HG03108 (cell line): ENCODE data around the gene CD160.
"Not testable (repeated sequence)": the region's sequence is repeated elsewhere in the genome, so short reads cannot be mapped to it uniquely, and the experiment has no call there.

Experiments
- ATAC-seq: cut with Tn5 transposase; IDR thresholded peaks from one replicate; pipeline ENCODE4 v1.9.1; 2021; ENCODE audit warnings: moderate library complexity; ENCODE audit not compliant: unreplicated experiment

Gene CD160

GRCh38 chr1:145757420-145757819, 38.1 kb downstream of the CD160 start:
- no peak for ATAC-seq

GRCh38 chr1:145758116-145758515, 38.8 kb downstream of the CD160 start:
- ATAC-seq: no peak

DNA sequence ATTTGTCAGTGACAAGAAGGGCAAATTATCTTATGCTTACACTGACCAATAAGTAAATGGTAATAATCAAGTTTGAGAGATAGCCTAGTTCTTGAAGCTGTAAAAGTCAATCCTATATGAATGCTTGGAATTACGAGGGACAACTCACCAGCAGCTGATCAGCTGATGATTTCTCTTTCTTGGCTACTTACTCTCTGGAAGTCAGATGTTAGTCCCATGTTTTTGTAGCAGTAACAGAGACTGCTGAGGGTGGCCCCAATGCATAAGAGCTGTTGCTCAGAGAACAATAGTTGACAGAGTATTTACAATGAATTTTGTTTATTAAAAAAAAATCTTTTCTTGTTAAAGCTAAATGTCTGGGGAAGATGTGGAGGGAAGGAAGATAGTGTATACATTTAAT, 39.3 kb downstream of the CD160 start:
- ATAC-seq: no peak

- no peak for ATAC-seq
Observed at GRCh38 chr1:145759721-145760120, 40.4 kb downstream of the CD160 start.

DNA sequence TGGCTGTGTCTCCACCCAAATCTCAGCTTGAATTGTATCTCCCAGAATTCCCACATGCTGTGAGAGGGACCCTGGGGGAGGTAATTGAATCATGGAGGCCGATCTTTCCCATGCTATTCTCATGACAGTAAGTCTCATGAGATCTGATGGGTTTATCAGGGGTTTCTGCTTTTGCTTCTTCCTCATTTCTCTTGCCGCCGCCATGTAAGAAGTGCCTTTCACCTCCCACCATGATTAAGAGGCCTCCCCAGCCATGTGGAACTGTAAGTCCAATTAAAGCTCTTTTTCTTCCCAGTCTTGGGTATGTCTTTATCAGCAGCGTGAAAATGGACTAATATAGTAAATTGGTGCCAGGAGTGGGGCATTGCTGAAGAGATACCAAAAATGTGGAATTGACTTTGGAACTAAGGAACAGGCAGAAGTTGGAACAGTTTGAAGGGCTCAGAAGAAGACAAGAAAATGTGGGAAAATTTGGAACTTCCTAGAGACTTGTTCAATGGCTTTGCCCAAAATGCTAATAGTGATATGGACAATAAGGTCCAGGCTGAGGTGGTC, 41.2 kb downstream of the CD160 start:
- not testable (repeated sequence) for ATAC-seq

DNA sequence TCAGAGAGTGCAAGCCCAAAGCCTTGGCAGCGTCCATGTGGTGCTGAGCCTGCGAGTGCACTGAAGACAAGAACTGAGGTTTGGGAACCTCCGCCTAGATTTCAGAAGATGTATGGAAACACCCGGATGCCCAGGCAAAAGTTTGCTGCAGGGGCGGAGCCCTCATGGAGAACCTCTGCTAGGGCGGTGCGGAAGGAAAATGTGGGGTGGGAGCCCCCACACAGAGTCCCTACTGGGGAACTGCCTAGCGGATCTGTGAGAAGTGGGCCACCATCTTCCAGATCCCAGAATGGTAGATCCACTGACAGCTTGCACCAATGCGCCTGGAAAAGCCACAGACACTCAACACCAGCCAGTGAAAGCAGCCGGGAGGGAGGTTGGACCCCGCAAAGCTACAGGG, 42.2 kb downstream of the CD160 start:
- ATAC-seq: not testable (repeated sequence)

DNA sequence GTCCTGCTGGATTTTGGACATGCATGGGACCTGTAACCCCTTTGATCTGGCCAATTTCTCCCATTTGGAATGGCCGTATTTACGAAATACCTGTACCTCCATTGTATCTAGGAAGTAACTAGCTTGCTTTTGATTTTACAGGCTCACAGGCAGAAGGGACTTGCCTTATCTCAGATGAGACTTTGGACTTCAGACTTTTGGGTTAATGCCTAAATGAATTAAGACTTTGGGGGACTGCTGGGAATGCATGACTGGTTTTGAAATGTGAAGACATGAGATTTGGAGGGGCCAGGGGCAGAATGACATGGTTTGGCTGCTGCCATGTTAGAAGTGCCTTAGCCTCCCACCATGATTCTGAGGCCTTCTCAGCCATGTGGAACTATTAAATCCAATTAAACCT, 42.7 kb downstream of the CD160 start:
- not testable (repeated sequence) for ATAC-seq

DNA sequence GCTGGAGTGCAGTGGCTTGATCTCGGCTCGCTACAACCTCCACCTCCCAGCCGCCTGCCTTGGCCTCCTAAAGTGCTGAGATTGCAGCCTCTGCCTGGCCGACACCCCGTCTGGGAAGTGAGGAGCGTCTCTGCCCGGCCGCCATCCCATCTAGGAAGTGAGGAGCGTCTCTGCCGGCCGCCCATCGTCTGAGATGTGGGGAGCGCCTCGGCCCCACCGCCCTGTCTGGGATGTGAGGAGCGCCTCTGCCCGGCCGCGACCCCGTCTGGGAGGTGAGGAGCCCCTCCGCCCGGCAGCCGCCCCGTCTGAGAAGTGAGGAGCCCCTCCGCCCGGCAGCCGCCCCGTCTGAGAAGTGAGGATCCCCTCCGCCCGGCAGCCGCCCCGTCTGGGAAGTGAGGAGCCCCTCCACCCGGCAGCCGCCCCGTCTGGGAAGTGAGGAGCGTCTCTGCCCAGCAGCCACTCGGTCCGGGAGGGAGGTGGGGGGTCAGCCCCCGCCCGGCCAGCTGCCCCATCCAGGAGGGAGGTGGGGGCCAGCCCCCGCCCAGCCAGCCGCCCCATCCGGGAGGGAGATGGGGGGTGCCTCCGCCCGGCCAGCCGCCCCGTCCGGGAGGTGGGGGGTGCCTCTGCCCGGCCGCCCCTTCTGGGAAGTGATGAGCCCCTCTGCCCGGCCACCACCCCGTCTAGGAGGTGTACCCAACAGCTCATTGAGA, 45.1 kb downstream of the CD160 start:
- not testable (repeated sequence) for ATAC-seq

DNA sequence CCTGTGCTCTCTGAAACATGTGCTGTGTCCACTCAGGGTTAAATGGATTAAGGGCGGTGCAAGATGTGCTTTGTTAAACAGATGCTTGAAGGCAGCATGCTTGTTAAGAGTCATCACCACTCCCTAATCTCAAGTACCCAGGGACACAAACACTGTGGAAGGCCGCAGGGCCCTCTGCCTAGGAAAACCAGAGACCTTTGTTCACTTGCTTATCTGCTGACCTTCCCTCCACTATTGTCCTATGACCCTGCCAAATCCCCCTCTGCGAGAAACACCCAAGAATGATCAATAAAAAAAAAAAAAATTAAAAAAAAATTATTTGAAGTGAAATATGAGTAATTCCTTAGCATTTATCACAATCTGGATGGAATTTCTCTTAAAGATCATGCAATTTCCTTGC, 45.8 kb downstream of the CD160 start:
- not testable (repeated sequence) for ATAC-seq

GRCh38 chr1:145765585-145766360, 46.5 kb downstream of the CD160 start:
- ATAC-seq: not testable (repeated sequence)

DNA sequence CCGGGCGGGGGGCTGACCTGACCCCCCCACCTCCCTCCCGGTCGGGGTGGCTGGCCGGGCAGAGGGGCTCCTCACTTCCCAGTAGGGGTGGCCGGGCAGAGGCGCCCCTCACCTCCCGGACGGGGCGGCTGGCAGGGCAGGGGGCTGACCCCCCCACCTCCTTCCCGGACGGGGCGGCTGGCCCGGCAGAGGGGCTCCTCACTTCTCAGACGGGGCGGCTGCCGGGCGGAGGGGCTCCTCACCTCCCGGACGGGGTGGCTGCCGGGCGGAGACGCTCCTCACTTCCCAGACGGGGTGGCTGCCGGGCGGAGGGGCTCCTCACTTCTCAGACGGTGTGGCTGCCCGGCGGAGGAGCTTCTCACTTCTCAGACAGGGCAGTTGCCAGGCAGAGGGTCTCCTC, 47.6 kb downstream of the CD160 start:
- ATAC-seq: not testable (repeated sequence)

DNA sequence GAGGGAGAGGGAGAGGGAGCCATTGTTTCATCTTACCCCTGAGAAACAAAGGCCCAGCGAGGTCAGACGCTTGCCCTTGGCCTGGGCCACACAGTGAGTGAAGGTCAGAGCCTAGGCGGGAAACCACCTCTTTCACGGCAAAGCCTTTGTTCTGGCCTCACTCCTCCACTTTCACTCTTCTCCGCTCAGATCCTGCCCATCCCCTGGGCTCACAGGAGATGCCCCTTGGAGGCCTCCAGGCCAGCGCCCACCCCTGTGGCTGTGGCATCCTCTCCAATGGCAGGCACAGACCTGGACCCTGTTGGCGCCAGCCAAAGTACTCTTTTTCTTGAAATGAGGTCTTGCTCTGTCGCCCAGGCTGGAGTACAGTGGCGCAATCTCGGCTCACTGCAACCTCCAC, 48.7 kb downstream of the CD160 start:
- not testable (repeated sequence) for ATAC-seq

DNA sequence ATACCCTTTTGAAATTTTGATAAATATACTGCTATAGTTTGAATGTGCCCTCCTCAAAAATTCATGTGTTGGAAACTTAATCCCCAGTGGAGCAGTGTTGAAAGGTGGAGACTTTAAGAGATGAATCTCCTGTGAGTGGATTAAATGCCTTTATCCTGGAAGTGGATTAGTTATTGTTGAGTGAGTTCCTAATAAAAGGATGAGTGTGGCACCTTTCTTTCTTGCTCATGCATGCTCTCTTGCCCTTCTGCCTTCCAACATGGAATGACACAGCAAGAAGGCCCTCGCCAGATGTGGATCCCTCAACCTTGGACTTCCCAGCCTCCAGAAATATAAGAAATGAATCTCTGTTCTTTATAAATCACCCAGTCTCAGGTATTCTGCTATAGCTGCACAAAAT, 51.8 kb downstream of the CD160 start:
- ATAC-seq: no peak

DNA sequence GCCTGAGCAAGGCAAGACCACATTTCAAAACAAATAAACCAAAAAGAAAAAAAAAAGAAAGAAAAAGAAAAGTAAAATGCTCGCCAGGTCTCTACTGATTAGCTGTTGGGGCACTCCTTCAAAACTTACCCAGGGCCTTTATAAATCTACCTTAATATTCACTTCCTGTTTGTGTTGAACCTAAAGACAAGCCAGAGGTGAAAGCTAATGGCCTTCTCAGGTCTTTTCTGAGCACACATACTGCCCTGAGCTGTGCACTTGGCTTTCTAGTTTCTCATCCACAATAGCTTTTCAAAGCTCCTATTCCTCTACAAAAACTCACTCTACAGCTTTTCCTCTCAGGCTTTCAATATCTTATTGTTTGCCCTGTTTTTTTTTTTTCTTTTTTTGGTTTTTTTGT, 54.1 kb downstream of the CD160 start:
- no peak for ATAC-seq

GRCh38 chr1:145777357-145778145, 58.3 kb downstream of the CD160 start:
- ATAC-seq: no peak

DNA sequence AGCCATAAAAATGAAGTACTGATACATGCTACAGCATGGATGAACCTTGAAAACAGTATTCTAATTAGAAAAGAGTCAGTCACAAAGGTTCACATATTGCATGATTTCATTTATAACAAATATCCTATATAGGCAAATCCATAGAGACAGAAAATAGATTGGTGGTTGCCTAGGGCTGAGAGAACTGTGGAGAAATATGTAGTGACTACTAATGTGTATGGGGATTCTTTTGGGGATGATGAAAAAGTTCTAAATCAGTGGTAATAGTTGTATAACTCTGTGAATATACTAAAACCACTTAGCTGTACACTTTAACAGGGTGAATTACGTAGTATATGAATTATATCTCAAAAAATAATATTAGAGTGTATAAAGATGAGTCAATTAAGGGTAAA, 58.8 kb downstream of the CD160 start:
- no peak for ATAC-seq

GRCh38 chr1:145782272-145783099, 63.2 kb downstream of the CD160 start:
- ATAC-seq: no peak

DNA sequence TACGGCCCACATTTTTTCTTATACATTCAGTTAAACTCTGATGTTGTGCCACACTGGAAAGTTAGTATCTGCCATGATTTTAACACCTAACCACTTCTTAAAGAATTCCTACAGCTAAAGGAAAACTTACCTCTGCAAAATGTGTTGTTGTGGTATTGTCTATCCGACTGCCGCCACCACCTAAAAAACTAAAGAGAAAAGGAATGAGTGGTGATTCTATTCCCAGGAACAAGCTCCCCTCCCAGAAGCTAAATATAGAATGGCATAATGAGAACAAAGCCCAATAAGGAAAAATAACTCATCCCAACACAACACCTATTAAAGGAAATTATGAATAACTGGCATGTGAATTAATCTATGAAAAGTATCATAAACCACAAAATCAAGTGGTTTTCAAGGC, 65.1 kb downstream of the CD160 start:
- ATAC-seq: no peak

- peak; percentile 54 for ATAC-seq
Observed at GRCh38 chr1:145785547-145785946, 66.2 kb downstream of the CD160 start.

GRCh38 chr1:145786271-145786670, 67.0 kb downstream of the CD160 start:
- no peak for ATAC-seq
